ENCODE measurements around the gene CRYBA2. TPM values are rescaled to one million over a fixed set of nuclear protein-coding genes. Genes with fewer than 3 reads are reported as not detected.

Gene CRYBA2
- total and polyA plus RNA-seq, 9 of the 15 experiments (the other 6 are each of a cell fraction or from before 2014, with no cell fraction given): 0.11 to 1.8 (median 0.62) TPM; not detected in 5

DNA sequence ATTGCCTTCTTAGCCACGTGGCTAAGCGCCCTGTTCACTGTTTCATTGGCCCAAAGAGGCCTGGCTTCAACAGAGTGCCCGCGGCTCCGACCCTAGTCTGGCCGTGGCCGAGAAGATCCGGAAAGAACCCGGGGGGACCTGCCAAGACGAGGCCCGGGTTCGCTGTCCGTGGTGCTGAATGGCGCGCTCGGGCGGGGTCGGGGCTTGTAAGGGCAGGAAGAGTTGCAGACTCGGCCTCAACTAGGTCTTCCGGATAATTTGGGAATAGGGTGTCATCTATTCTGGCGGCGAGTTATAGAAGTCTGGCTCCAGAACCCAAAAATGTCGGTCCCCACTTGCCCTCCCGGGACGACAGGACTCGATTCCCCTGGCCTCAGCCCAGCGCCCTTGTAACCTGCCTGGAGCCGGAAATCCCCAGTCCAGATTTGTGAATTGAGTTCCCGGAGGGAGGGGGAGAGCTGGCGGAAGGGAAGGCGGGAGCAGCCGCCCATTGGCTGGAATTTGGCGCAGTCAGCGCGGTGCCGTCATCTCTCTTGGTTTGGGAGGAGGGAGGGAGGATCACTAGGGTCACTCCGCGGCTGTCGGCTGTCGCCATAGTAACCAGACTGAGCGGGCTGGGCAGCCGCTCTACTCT is 30.2 kb downstream of the CRYBA2 start (continued):
- TF ChIP-seq KDM4B (IDR thresholded peaks at IDR 0.05; ENCODE audit: borderline replicate concordance in 2 of 2, low read depth in 1 of 2): no peak
- no peak for TF ChIP-seq CEBPB (tag; IDR thresholded peaks at IDR 0.05)
- TF ChIP-seq, protein P1, sequence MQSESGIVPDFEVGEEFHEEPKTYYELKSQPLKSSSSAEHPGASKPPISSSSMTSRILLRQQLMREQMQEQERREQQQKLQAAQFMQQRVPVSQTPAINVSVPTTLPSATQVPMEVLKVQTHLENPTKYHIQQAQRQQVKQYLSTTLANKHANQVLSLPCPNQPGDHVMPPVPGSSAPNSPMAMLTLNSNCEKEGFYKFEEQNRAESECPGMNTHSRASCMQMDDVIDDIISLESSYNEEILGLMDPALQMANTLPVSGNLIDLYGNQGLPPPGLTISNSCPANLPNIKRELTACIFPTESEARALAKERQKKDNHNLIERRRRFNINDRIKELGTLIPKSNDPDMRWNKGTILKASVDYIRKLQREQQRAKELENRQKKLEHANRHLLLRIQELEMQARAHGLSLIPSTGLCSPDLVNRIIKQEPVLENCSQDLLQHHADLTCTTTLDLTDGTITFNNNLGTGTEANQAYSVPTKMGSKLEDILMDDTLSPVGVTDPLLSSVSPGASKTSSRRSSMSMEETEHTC (IDR thresholded peaks at IDR 0.05): no peak
- no peak for TF ChIP-seq NFIX (CRISPR knock-in tag; IDR thresholded peaks at IDR 0.05; ENCODE audit: low read depth)
- TF ChIP-seq, protein P2, sequence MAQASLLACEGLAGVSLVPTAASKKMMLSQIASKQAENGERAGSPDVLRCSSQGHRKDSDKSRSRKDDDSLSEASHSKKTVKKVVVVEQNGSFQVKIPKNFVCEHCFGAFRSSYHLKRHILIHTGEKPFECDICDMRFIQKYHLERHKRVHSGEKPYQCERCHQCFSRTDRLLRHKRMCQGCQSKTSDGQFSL (CRISPR knock-in tag; IDR thresholded peaks at IDR 0.05): no peak
- TF ChIP-seq, protein P2 (tag; IDR thresholded peaks at IDR 0.05): no peak
- no peak for TF ChIP-seq SLC30A9 (CRISPR knock-in tag; IDR thresholded peaks at IDR 0.05)
- TF ChIP-seq, protein P3, sequence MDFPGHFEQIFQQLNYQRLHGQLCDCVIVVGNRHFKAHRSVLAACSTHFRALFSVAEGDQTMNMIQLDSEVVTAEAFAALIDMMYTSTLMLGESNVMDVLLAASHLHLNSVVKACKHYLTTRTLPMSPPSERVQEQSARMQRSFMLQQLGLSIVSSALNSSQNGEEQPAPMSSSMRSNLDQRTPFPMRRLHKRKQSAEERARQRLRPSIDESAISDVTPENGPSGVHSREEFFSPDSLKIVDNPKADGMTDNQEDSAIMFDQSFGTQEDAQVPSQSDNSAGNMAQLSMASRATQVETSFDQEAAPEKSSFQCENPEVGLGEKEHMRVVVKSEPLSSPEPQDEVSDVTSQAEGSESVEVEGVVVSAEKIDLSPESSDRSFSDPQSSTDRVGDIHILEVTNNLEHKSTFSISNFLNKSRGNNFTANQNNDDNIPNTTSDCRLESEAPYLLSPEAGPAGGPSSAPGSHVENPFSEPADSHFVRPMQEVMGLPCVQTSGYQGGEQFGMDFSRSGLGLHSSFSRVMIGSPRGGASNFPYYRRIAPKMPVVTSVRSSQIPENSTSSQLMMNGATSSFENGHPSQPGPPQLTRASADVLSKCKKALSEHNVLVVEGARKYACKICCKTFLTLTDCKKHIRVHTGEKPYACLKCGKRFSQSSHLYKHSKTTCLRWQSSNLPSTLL (IDR thresholded peaks at IDR 0.05): no peak
- no peak for TF ChIP-seq ZNF699 (CRISPR knock-in tag; IDR thresholded peaks at IDR 0.05; ENCODE audit: insufficient replicate concordance)
- TF ChIP-seq, protein P4, sequence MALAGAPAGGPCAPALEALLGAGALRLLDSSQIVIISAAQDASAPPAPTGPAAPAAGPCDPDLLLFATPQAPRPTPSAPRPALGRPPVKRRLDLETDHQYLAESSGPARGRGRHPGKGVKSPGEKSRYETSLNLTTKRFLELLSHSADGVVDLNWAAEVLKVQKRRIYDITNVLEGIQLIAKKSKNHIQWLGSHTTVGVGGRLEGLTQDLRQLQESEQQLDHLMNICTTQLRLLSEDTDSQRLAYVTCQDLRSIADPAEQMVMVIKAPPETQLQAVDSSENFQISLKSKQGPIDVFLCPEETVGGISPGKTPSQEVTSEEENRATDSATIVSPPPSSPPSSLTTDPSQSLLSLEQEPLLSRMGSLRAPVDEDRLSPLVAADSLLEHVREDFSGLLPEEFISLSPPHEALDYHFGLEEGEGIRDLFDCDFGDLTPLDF (CRISPR knock-in tag; IDR thresholded peaks at IDR 0.05): no peak
- TF ChIP-seq CBFA2T3 (IDR thresholded peaks at IDR 0.05): no peak
- TF ChIP-seq GATA2 (CRISPR knock-in tag; IDR thresholded peaks at IDR 0.05): no peak
- TF ChIP-seq RFX1 (IDR thresholded peaks at IDR 0.05): peak; percentile 91
- peak; percentile 84 for TF ChIP-seq GABPA (tag; conservative IDR thresholded peaks at IDR 0.05; ENCODE audit: low read depth)
- TF ChIP-seq, protein P5, sequence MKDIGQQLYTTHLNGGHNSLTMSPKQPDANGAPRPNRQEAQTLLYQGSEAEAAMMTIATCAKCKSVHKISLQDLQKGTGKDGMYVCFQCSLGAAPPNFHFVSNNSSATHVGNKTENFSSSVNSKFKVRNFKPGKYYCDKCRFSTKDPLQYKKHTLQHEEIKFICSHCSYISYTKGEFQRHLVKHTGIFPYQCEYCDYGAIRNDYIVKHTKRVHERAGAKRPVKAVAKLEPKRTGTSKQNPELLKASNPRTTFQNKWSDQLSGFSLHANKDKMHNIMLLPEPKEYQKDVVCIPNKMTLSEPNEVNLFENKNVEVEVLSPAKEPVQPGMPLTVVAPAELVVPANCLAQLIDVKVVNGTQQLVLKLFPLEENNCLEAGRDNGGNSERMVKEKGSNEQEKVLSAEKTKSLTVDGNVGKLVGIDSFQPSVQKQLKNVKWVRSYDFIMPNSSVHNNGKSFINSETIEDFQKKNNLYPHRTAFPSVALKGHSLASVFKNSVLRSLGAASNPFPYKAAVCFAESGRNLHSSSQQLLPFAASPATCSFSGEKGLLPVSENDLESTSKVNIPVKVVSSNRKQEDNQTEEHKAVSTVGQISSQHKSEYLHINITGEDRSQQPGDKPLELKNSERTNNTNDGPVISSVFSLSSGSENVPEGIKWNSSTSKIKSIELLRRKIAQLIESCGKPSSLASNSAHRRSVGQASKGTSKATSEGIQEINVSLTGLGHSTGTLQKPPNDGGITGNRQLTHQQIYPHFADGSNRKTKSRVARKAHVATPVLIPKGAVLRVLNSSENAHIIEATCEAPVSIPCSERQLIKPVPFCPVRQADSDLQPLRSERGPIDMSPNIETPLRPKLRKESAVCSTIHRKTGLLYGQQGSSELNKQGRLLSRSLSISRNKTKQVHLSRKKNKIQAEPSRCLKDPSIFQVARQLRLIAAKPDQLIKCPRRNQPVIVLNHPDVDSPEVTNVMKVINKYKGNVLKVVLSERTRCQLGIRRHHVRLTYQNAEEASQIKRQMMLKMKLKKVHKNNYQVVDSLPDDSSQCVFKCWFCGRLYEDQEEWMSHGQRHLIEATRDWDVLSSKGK (CRISPR knock-in tag; IDR thresholded peaks at IDR 0.05): no peak
- no peak for TF ChIP-seq NR4A1 (CRISPR knock-in tag; IDR thresholded peaks at IDR 0.05)
- no peak for TF ChIP-seq NR4A1 (tag; IDR thresholded peaks at IDR 0.05)
- no peak for TF ChIP-seq ZNF436 (CRISPR knock-in tag; IDR thresholded peaks at IDR 0.05)
- peak; percentile 76 for TF ChIP-seq NCOA1 (IDR thresholded peaks at IDR 0.05; ENCODE audit: low read depth)
- TF ChIP-seq TEAD4 (IDR thresholded peaks at IDR 0.05; ENCODE audit: low read length): no peak
- no peak for TF ChIP-seq TEAD4 (CRISPR knock-in tag; IDR thresholded peaks at IDR 0.05; ENCODE audit: borderline replicate concordance)

Measured in K562 (cell line).